Effector memory CD8-positive, alpha-beta T cell (primary cell): ENCODE data around the gene FYB2.
A peak's percentile ranks its signal among the peaks of the same experiment; 100 is the strongest.

ENCODE experiments used
- ATAC-seq: fragments of 150-1000 bp; cut with Tn5 transposase; replicated peaks from 2 replicates; pipeline ENCODE4 v1.10.0; 2021; ENCODE audit warnings: mild to moderate bottlenecking, moderate library complexity
- DNase-seq, 3 experiments: peaks; one replicate each; pipeline ENCODE4 v3.0.0; 2021
- H3K27ac Mint-ChIP-seq, 2 donors: one replicate each; pipeline ENCODE4 v1.8.0; 2022; ENCODE audit warnings: mild to moderate bottlenecking in 2 of 2, mixed read lengths in 2 of 2, moderate library complexity in 2 of 2
- H3K27me3 Mint-ChIP-seq, 2 donors: one replicate each; pipeline ENCODE4 v1.8.0; 2022; ENCODE audit warnings: mixed read lengths in 2 of 2
- H3K36me3 Mint-ChIP-seq: one replicate; pipeline ENCODE4 v1.8.0; 2022; ENCODE audit warnings: mild to moderate bottlenecking, moderate library complexity, mixed read lengths; ENCODE audit not compliant: insufficient read depth
- H3K4me1 Mint-ChIP-seq, 2 donors: one replicate each; pipeline ENCODE4 v1.8.0; 2022; ENCODE audit warnings: low read depth in 2 of 2, mixed read lengths in 2 of 2
- H3K4me3 Mint-ChIP-seq, 2 donors: one replicate each; pipeline ENCODE4 v1.8.0; 2022; ENCODE audit warnings: mild to moderate bottlenecking in 2 of 2, mixed read lengths in 2 of 2, moderate library complexity in 2 of 2
- H3K9me3 Mint-ChIP-seq, 2 donors: one replicate each; pipeline ENCODE4 v1.8.0; 2022; ENCODE audit warnings: mixed read lengths in 2 of 2

Gene FYB2

GRCh38 chr1:56825436-56825835 lies 6.2 kb upstream of the FYB2 start:
- Mint-ChIP-seq H3K27me3 (peaks cover 17 to 57% of the 10 kb centered on the region in 2 donors), H3K9me3 (no peaks in the 10 kb centered on the region), H3K36me3 (no peaks in the 10 kb centered on the region), H3K4me1 (no peaks in the 10 kb centered on the region), H3K4me3 (no peak overlapping the region), H3K27ac (no peak overlapping the region)
- ATAC-seq (no peak), DNase-seq (no peak)

GRCh38 chr1:56824938-56825337 lies 5.7 kb upstream of the FYB2 start:
- H3K4me1 Mint-ChIP-seq, result no peaks in the 10 kb centered on the region
- no peak overlapping the region for H3K4me3 Mint-ChIP-seq
- ATAC-seq (no peak), DNase-seq (no peak)
- peaks cover 17 to 62% of the 10 kb centered on the region in 2 donors for H3K27me3 Mint-ChIP-seq
- H3K9me3 Mint-ChIP-seq, result no peaks in the 10 kb centered on the region
- no peak overlapping the region for H3K27ac Mint-ChIP-seq
- no peaks in the 10 kb centered on the region for H3K36me3 Mint-ChIP-seq

- DNase-seq, result no peak
- Mint-ChIP-seq H3K27ac (no peak overlapping the region), H3K4me1 (no peaks in the 10 kb centered on the region), H3K9me3 (no peaks in the 10 kb centered on the region), H3K4me3 (no peak overlapping the region), H3K36me3 (no peaks in the 10 kb centered on the region), H3K27me3 (peaks cover 18 to 63% of the 10 kb centered on the region in 2 donors)
- no peak for ATAC-seq
Measured at GRCh38 chr1:56824271-56824670, 5.1 kb upstream of the FYB2 start.

GRCh38 chr1:56821462-56821797 lies 2.2 kb upstream of the FYB2 start:
- Mint-ChIP-seq H3K36me3 (no peaks in the 10 kb centered on the region), H3K27me3 (peaks cover 29 to 66% of the 10 kb centered on the region in 2 donors), H3K27ac (no peak overlapping the region), H3K4me3 (no peak overlapping the region), H3K9me3 (no peaks in the 10 kb centered on the region), H3K4me1 (no peaks in the 10 kb centered on the region)
- no peak for DNase-seq
- ATAC-seq, result no peak

- Mint-ChIP-seq H3K4me3 (no peak overlapping the region), H3K4me1 (no peaks in the 10 kb centered on the region), H3K36me3 (no peaks in the 10 kb centered on the region), H3K9me3 (no peaks in the 10 kb centered on the region), H3K27ac (no peak overlapping the region), H3K27me3 (peaks cover 33 to 66% of the 10 kb centered on the region in 2 donors)
- peak; percentile 35 for ATAC-seq
- peak; percentile 36 to 47 (median 39) for DNase-seq
Measured at GRCh38 chr1:56820755-56821461, 1.7 kb upstream of the FYB2 start.

- Mint-ChIP-seq H3K36me3 (no peaks in the 10 kb centered on the region), H3K4me3 (no peak overlapping the region), H3K27me3 (peaks cover 42 to 73% of the 10 kb centered on the region in 2 donors), H3K9me3 (peaks cover 0 to 6% of the 10 kb centered on the region in 2 donors), H3K4me1 (no peaks in the 10 kb centered on the region), H3K27ac (no peak overlapping the region)
- DNase-seq (no peak), ATAC-seq (no peak)
Measured at GRCh38 chr1:56817716-56818463, 1.3 kb downstream of the FYB2 start.

- Mint-ChIP-seq H3K36me3 (no peaks in the 10 kb centered on the region), H3K27ac (no peak overlapping the region), H3K4me3 (no peak overlapping the region), H3K9me3 (peaks cover 0 to 6% of the 10 kb centered on the region in 2 donors), H3K27me3 (peaks cover 50 to 77% of the 10 kb centered on the region in 2 donors), H3K4me1 (no peaks in the 10 kb centered on the region)
- DNase-seq (no peak), ATAC-seq (no peak)
Measured at GRCh38 chr1:56816909-56817308, 2.3 kb downstream of the FYB2 start.

GRCh38 chr1:56816264-56816663 lies 2.9 kb downstream of the FYB2 start:
- no peak overlapping the region for H3K27ac Mint-ChIP-seq
- ATAC-seq (no peak), DNase-seq (no peak)
- H3K4me1 Mint-ChIP-seq, result no peaks in the 10 kb centered on the region
- H3K27me3 Mint-ChIP-seq, result peaks cover 46 to 77% of the 10 kb centered on the region in 2 donors
- H3K9me3 Mint-ChIP-seq, result peaks cover 0 to 6% of the 10 kb centered on the region in 2 donors
- H3K4me3 Mint-ChIP-seq, result no peak overlapping the region
- no peaks in the 10 kb centered on the region for H3K36me3 Mint-ChIP-seq

- Mint-ChIP-seq H3K36me3 (no peaks in the 10 kb centered on the region), H3K4me1 (no peaks in the 10 kb centered on the region), H3K27ac (no peak overlapping the region), H3K4me3 (no peak overlapping the region), H3K27me3 (peaks cover 61 to 80% of the 10 kb centered on the region in 2 donors), H3K9me3 (peaks cover 0 to 6% of the 10 kb centered on the region in 2 donors)
- DNase-seq (no peak), ATAC-seq (no peak)
Measured at GRCh38 chr1:56814205-56814604, 5.0 kb downstream of the FYB2 start.

GRCh38 chr1:56811331-56811730 lies 7.9 kb downstream of the FYB2 start:
- DNase-seq, result no peak
- Mint-ChIP-seq H3K4me3 (no peak overlapping the region), H3K4me1 (no peaks in the 10 kb centered on the region), H3K27ac (no peak overlapping the region), H3K9me3 (peaks cover 0 to 6% of the 10 kb centered on the region in 2 donors), H3K36me3 (no peaks in the 10 kb centered on the region), H3K27me3 (peaks cover 39 to 53% of the 10 kb centered on the region in 2 donors)
- ATAC-seq, result no peak

GRCh38 chr1:56808410-56808809 lies 10.8 kb downstream of the FYB2 start:
- DNase-seq (no peak), ATAC-seq (no peak)
- no peaks in the 10 kb centered on the region for H3K36me3 Mint-ChIP-seq
- H3K9me3 Mint-ChIP-seq, result no peaks in the 10 kb centered on the region
- no peak overlapping the region for H3K4me3 Mint-ChIP-seq
- H3K4me1 Mint-ChIP-seq, result no peaks in the 10 kb centered on the region
- H3K27me3 Mint-ChIP-seq, result peaks cover 25 to 31% of the 10 kb centered on the region in 2 donors
- no peak overlapping the region for H3K27ac Mint-ChIP-seq

GRCh38 chr1:56806804-56807203 lies 12.4 kb downstream of the FYB2 start:
- H3K27me3 Mint-ChIP-seq, result peaks cover 16 to 20% of the 10 kb centered on the region in 2 donors
- ATAC-seq, result no peak
- no peaks in the 10 kb centered on the region for H3K4me1 Mint-ChIP-seq
- DNase-seq, result no peak
- no peaks in the 10 kb centered on the region for H3K9me3 Mint-ChIP-seq
- no peak overlapping the region for H3K4me3 Mint-ChIP-seq
- no peaks in the 10 kb centered on the region for H3K36me3 Mint-ChIP-seq
- no peak overlapping the region for H3K27ac Mint-ChIP-seq

- H3K36me3 Mint-ChIP-seq, result no peaks in the 10 kb centered on the region
- no peak overlapping the region for H3K4me3 Mint-ChIP-seq
- H3K27me3 Mint-ChIP-seq, result no peaks in the 10 kb centered on the region
- DNase-seq, result no peak
- H3K9me3 Mint-ChIP-seq, result no peaks in the 10 kb centered on the region
- no peaks in the 10 kb centered on the region for H3K4me1 Mint-ChIP-seq
- no peak for ATAC-seq
- no peak overlapping the region for H3K27ac Mint-ChIP-seq
Measured at GRCh38 chr1:56803561-56804156, 15.5 kb downstream of the FYB2 start.
